Measurements from ENCODE around the gene NPL.

The NPL gene

GRCh38 chr1:182816863-182817262 is 27.3 kb downstream of the NPL start:
- Histone ChIP-seq H3K9me3 (ENCODE audit: control insufficient read depth, low read length) (no peaks in the 10 kb centered on the region), H3K27ac (no peak overlapping the region), H3K79me2 (no peaks in the 10 kb centered on the region), H3K4me3 (ENCODE audit: low read depth, low read length) (no peak overlapping the region), H3K4me1 (no peaks in the 10 kb centered on the region), H3K9ac (no peak overlapping the region), H3K4me2 (ENCODE audit: low read length) (no peak overlapping the region), H2AFZ (no peak overlapping the region), H3K27me3 (ENCODE audit: control insufficient read depth, insufficient read depth, low read length) (no peaks in the 10 kb centered on the region), H3K36me3 (ENCODE audit: control insufficient read depth, insufficient read depth, low read length) (no peaks in the 10 kb centered on the region)
- TF ChIP-seq CTCF (IDR thresholded peaks at IDR 0.05): no peak

GRCh38 chr1:182817802-182818201 is 28.2 kb downstream of the NPL start:
- H3K4me2 ChIP-seq (ENCODE audit: low read length): no peak overlapping the region
- no peak overlapping the region for H3K27ac ChIP-seq
- no peak overlapping the region for H2AFZ ChIP-seq
- H3K9ac ChIP-seq: no peak overlapping the region
- H3K4me1 ChIP-seq: no peaks in the 10 kb centered on the region
- H3K4me3 ChIP-seq (ENCODE audit: low read depth, low read length): no peak overlapping the region
- no peaks in the 10 kb centered on the region for H3K9me3 ChIP-seq (ENCODE audit: control insufficient read depth, low read length)
- no peak for TF ChIP-seq CTCF (IDR thresholded peaks at IDR 0.05)
- H3K79me2 ChIP-seq: no peaks in the 10 kb centered on the region
- no peaks in the 10 kb centered on the region for H3K27me3 ChIP-seq (ENCODE audit: control insufficient read depth, insufficient read depth, low read length)
- no peaks in the 10 kb centered on the region for H3K36me3 ChIP-seq (ENCODE audit: control insufficient read depth, insufficient read depth, low read length)

GRCh38 chr1:182823220-182823619 is 33.6 kb downstream of the NPL start:
- no peak overlapping the region for H3K4me2 ChIP-seq (ENCODE audit: low read length)
- H3K9ac ChIP-seq: no peak overlapping the region
- H3K79me2 ChIP-seq: no peaks in the 10 kb centered on the region
- no peak overlapping the region for H2AFZ ChIP-seq
- no peaks in the 10 kb centered on the region for H3K27me3 ChIP-seq (ENCODE audit: control insufficient read depth, insufficient read depth, low read length)
- no peaks in the 10 kb centered on the region for H3K4me1 ChIP-seq
- no peak for TF ChIP-seq CTCF (IDR thresholded peaks at IDR 0.05)
- no peaks in the 10 kb centered on the region for H3K9me3 ChIP-seq (ENCODE audit: control insufficient read depth, low read length)
- H3K4me3 ChIP-seq (ENCODE audit: low read depth, low read length): no peak overlapping the region
- no peaks in the 10 kb centered on the region for H3K36me3 ChIP-seq (ENCODE audit: control insufficient read depth, insufficient read depth, low read length)
- H3K27ac ChIP-seq: no peak overlapping the region

GRCh38 chr1:182826892-182827291 is 37.3 kb downstream of the NPL start:
- no peak overlapping the region for H3K9ac ChIP-seq
- H3K27ac ChIP-seq: no peak overlapping the region
- H2AFZ ChIP-seq: no peak overlapping the region
- TF ChIP-seq CTCF (IDR thresholded peaks at IDR 0.05): no peak
- no peaks in the 10 kb centered on the region for H3K36me3 ChIP-seq (ENCODE audit: control insufficient read depth, insufficient read depth, low read length)
- H3K79me2 ChIP-seq: no peaks in the 10 kb centered on the region
- H3K4me3 ChIP-seq (ENCODE audit: low read depth, low read length): no peak overlapping the region
- H3K9me3 ChIP-seq (ENCODE audit: control insufficient read depth, low read length): no peaks in the 10 kb centered on the region
- no peak overlapping the region for H3K4me2 ChIP-seq (ENCODE audit: low read length)
- no peaks in the 10 kb centered on the region for H3K4me1 ChIP-seq
- H3K27me3 ChIP-seq (ENCODE audit: control insufficient read depth, insufficient read depth, low read length): no peaks in the 10 kb centered on the region

GRCh38 chr1:182829285-182829932 is 39.8 kb downstream of the NPL start:
- Histone ChIP-seq H3K4me3 (ENCODE audit: low read depth, low read length) (no peak overlapping the region), H3K4me1 (no peaks in the 10 kb centered on the region), H3K36me3 (ENCODE audit: control insufficient read depth, insufficient read depth, low read length) (no peaks in the 10 kb centered on the region), H3K9me3 (ENCODE audit: control insufficient read depth, low read length) (no peaks in the 10 kb centered on the region), H3K4me2 (ENCODE audit: low read length) (no peak overlapping the region), H3K79me2 (no peaks in the 10 kb centered on the region), H2AFZ (no peak overlapping the region), H3K27ac (no peak overlapping the region), H3K9ac (no peak overlapping the region), H3K27me3 (ENCODE audit: control insufficient read depth, insufficient read depth, low read length) (no peaks in the 10 kb centered on the region)
- no peak for TF ChIP-seq CTCF (IDR thresholded peaks at IDR 0.05)
